Neuronal stem cell (in vitro differentiated cells): ENCODE measurements around the gene PFDN1.
"Not testable (repeated sequence)": the region's sequence is repeated elsewhere in the genome, so short reads cannot be mapped to it uniquely, and the experiment has no call there.

Experiments used
- DNase-seq: peaks from one replicate; pipeline ENCODE4 v3.0.0-alpha.2; 2013; ENCODE audit warnings: low spot score
- H2AFZ ChIP-seq: one replicate; pipeline ENCODE4 v1.6.1; 2013; ENCODE audit warnings: mild to moderate bottlenecking, low read length, inconsistent platforms
- H2AK5ac ChIP-seq: 2 replicates; pipeline ENCODE4 v1.6.1; 2013; ENCODE audit warnings: low read depth, mild to moderate bottlenecking, inconsistent platforms, low read length, moderate library complexity, mixed read lengths
- H2BK120ac ChIP-seq: 2 replicates; pipeline ENCODE4 v1.6.1; 2013; ENCODE audit warnings: low read depth, mild to moderate bottlenecking, inconsistent platforms, low read length, moderate library complexity, mixed read lengths
- H2BK12ac ChIP-seq: one replicate; pipeline ENCODE4 v1.6.1; 2013; ENCODE audit warnings: low read length, inconsistent platforms
- H2BK15ac ChIP-seq: 2 replicates; pipeline ENCODE4 v1.6.1; 2013; ENCODE audit warnings: mild to moderate bottlenecking, low read length, inconsistent platforms, mixed read lengths
- H2BK5ac ChIP-seq: one replicate; pipeline ENCODE4 v1.6.1; 2013; ENCODE audit warnings: inconsistent platforms, mild to moderate bottlenecking, low read length, moderate library complexity
- H3K14ac ChIP-seq: one replicate; pipeline ENCODE4 v1.6.1; 2013; ENCODE audit warnings: low read length, inconsistent platforms
- H3K18ac ChIP-seq: 2 replicates; pipeline ENCODE4 v1.6.1; 2013; ENCODE audit warnings: low read length, inconsistent platforms
- H3K23ac ChIP-seq: 2 replicates; pipeline ENCODE4 v1.6.1; 2013; ENCODE audit warnings: low read depth, mild to moderate bottlenecking, mixed read lengths, low read length, inconsistent platforms; ENCODE audit not compliant: poor library complexity
- H3K27ac ChIP-seq: replicated peaks from 3 replicates; pipeline ENCODE4 v1.5.1; 2013; ENCODE audit warnings: low read length, inconsistent platforms
- H3K27me3 ChIP-seq, 3 experiments: 2 replicates each; pipeline ENCODE4 v1.6.1; 2013; ENCODE audit warnings: low read length in 3 of 3, mild to moderate bottlenecking in 2 of 3, inconsistent platforms in 1 of 3, low read depth in 1 of 3, mixed read lengths in 1 of 3, moderate library complexity in 1 of 3; ENCODE audit not compliant: control insufficient read depth in 3 of 3, insufficient read depth in 3 of 3
- H3K36me3 ChIP-seq, 2 donors: replicated peaks in 1 of 2; 2 replicates each; pipeline ENCODE4 v1.6.1; 2013; ENCODE audit warnings: low read length in 2 of 2; ENCODE audit not compliant: control insufficient read depth in 2 of 2, insufficient read depth in 2 of 2
- H3K4ac ChIP-seq: 2 replicates; pipeline ENCODE4 v1.6.1; 2013; ENCODE audit warnings: inconsistent platforms, mild to moderate bottlenecking, low read length, moderate library complexity
- H3K4me1 ChIP-seq, 2 donors: 1 replicate in 1 of 2; 2 replicates in 1 of 2; pipeline ENCODE4 v1.6.1; 2013; ENCODE audit warnings: low read length in 2 of 2, low read depth in 1 of 2; ENCODE audit not compliant: control insufficient read depth in 2 of 2, insufficient read depth in 1 of 2
- H3K4me2 ChIP-seq: one replicate; pipeline ENCODE4 v1.6.1; 2013; ENCODE audit warnings: mild to moderate bottlenecking, low read length, inconsistent platforms; ENCODE audit not compliant: insufficient read depth, poor library complexity, severe bottlenecking
- H3K4me3 ChIP-seq, 2 donors: 2 replicates each; pipeline ENCODE4 v1.5.1; 2013; ENCODE audit warnings: low read length in 2 of 2, mild to moderate bottlenecking in 2 of 2, inconsistent platforms in 1 of 2, moderate library complexity in 1 of 2
- H3K79me1 ChIP-seq: one replicate; pipeline ENCODE4 v1.6.1; 2013; ENCODE audit warnings: low read depth, mild to moderate bottlenecking, inconsistent platforms, low read length, moderate library complexity
- H3K9ac ChIP-seq: one replicate; pipeline ENCODE4 v1.6.1; 2013; ENCODE audit warnings: mild to moderate bottlenecking, low read depth, low read length, inconsistent platforms; ENCODE audit not compliant: poor library complexity
- H3K9me3 ChIP-seq, 2 donors: replicated peaks in 1 of 2; 2 replicates each; pipeline versions ENCODE3 to v1.6.1; 2013; ENCODE audit warnings: low read length in 2 of 2, mild to moderate bottlenecking in 2 of 2, inconsistent platforms in 1 of 2, low read depth in 1 of 2, mixed read lengths in 1 of 2, moderate library complexity in 1 of 2; ENCODE audit not compliant: control insufficient read depth in 2 of 2, insufficient read depth in 1 of 2
- H4K8ac ChIP-seq: one replicate; pipeline ENCODE4 v1.6.1; 2013; ENCODE audit warnings: low read depth, mild to moderate bottlenecking, inconsistent platforms, low read length, moderate library complexity
- H4K91ac ChIP-seq: one replicate; pipeline ENCODE4 v1.6.1; 2013; ENCODE audit warnings: low read length, low read depth, mild to moderate bottlenecking, inconsistent platforms; ENCODE audit not compliant: poor library complexity
- WGBS, 2 donors: extraction: QIAGEN DNeasy Blood & Tissue Kit; methylation state at CpG; one replicate each; pipeline ENCODE4 v1.1.7; 2013; ENCODE audit warnings: missing lambda C conversion rate in 2 of 2, mixed read lengths in 1 of 2; ENCODE audit not compliant: insufficient read length in 2 of 2, insufficient replicate concordance in 1 of 2; ENCODE audit errors: extremely low coverage in 2 of 2; 5-methylcytosine and 5-hydroxymethylcytosine counted together

The PFDN1 gene

DNA sequence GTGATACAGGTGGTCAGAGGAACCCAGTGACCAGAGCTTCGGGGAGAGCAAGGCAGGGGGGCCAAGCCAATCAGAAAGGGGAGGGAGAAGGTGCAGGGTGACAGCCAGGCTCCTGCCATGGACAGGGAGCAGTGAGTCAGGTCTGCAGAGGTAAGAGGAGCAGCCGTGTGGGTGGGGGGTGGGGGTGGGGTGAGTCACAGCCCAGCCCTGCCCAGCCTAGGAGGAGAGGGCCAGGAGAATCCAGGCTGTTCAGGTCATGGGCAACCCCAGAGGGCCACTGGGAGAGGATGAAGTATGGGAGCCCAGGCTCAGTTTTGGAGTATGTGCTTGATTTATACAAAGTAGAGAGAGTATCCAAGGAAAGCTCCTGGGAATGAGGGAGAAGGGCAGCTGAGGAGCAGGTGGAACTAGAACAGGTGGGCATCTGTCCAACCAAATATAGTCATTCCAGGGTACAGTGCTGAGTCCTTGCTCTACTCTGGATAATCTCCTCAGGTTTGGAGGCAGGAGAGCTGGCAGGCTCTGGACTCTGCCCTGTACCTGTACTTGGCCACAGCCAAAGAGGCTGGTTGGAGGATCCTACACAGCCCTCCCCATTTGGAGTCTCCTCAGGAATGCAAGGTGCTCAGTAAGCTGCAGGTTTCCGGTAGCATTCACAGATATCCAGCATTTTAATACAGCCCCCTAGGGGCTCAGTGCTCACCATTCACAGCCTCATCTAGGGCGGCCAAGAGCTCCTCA is 42.0 kb upstream of the PFDN1 start:
- no peaks in the 10 kb centered on the region for H3K9me3 ChIP-seq
- no peak overlapping the region for H4K8ac ChIP-seq
- no peak overlapping the region for H3K14ac ChIP-seq
- H3K27me3 ChIP-seq = peaks cover 0 to 30% (median 0%) of the 10 kb centered on the region in 3 experiments
- H3K4me3 ChIP-seq = peak overlapping the region in 1 of 2 donors; percentile 10
- H2BK5ac ChIP-seq = no peak overlapping the region
- H3K79me1 ChIP-seq = no peaks in the 10 kb centered on the region
- no CpG with 5 or more reads among the region's 4 CpGs for WGBS, 2 donors
- no peak for DNase-seq
- no peak overlapping the region for H3K4me2 ChIP-seq
- no peak overlapping the region for H4K91ac ChIP-seq
- H3K18ac ChIP-seq = peak overlapping the region; percentile 51
- peaks cover 0 to 8% of the 10 kb centered on the region in 2 donors for H3K4me1 ChIP-seq
- no peak overlapping the region for H2BK12ac ChIP-seq
- H3K9ac ChIP-seq = no peak overlapping the region
- no peak overlapping the region for H2BK120ac ChIP-seq
- H3K36me3 ChIP-seq = peaks cover 0 to 2% of the 10 kb centered on the region in 2 donors
- H3K27ac ChIP-seq = no peak overlapping the region
- H3K4ac ChIP-seq = no peak overlapping the region
- no peak overlapping the region for H3K23ac ChIP-seq
- H2BK15ac ChIP-seq = no peak overlapping the region
- peak overlapping the region; percentile 99 for H2AFZ ChIP-seq
- H2AK5ac ChIP-seq = no peak overlapping the region

DNA sequence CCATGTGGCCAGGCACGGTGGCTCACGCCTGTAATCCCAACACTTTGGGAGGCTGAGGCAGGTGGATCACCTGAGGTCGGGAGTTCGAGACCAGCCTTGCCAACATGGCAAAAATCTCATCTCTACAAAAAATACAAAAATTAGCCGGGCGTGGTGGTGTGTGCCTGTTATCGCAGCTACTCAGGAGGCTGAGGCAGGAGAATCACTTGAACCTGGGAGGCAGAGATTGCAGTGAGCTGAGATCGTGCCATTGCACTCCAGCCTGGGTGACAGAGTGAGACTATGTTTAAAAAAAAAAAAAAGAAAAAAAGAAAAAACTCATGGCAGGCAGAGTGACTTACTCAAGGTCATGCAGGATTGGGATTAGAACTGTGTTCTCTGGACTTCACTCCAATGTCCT is 40.9 kb upstream of the PFDN1 start:
- not testable (repeated sequence) for H4K8ac ChIP-seq, H3K4me1 ChIP-seq, H4K91ac ChIP-seq, H3K4ac ChIP-seq, H3K79me1 ChIP-seq, DNase-seq, H3K36me3 ChIP-seq, H2AFZ ChIP-seq, H3K9ac ChIP-seq, H3K18ac ChIP-seq, H3K27ac ChIP-seq, H2BK5ac ChIP-seq, H2BK15ac ChIP-seq, H3K4me2 ChIP-seq, H2AK5ac ChIP-seq, H3K4me3 ChIP-seq, H3K14ac ChIP-seq, H2BK12ac ChIP-seq, H3K23ac ChIP-seq, H2BK120ac ChIP-seq, H3K9me3 ChIP-seq
- H3K27me3 ChIP-seq = peaks cover 0 to 21% (median 0%) of the 10 kb centered on the region in 3 experiments
- no CpG with 5 or more reads among the region's 8 CpGs for WGBS, 2 donors

DNA sequence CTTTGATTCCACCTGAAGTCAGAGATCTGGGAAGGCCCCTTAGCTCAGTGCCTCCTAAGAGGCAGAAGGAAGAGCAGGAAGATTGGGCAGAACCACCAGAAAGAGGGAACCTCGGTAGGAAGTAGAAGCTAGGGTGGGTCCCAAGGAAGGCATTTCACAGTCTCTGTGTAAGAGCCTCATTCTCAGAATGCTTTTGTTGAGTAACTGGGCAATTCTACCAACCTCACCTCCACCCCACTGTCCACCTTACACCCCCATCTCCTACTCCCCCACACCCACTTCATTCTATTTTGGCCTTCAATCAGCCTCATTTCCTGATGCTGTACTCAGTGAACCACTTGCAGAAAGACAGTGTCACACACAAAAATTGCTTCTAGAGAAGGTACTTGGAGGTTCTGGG is 40.0 kb upstream of the PFDN1 start:
- Histone ChIP-seq H3K27me3 (peaks cover 0 to 11% (median 0%) of the 10 kb centered on the region in 3 experiments), H3K79me1 (no peaks in the 10 kb centered on the region), H3K18ac (no peak overlapping the region), H3K14ac (no peak overlapping the region), H3K9me3 (no peaks in the 10 kb centered on the region), H3K27ac (no peak overlapping the region), H2BK15ac (no peak overlapping the region), H2AFZ (no peak overlapping the region), H4K91ac (no peak overlapping the region), H2BK5ac (no peak overlapping the region), H3K4me2 (no peak overlapping the region), H2AK5ac (no peak overlapping the region), H3K4ac (no peak overlapping the region), H3K4me1 (peaks cover 0 to 8% of the 10 kb centered on the region in 2 donors), H3K36me3 (peaks cover 0 to 2% of the 10 kb centered on the region in 2 donors), H3K9ac (no peak overlapping the region), H4K8ac (no peak overlapping the region), H3K4me3 (no peak overlapping the region), H3K23ac (no peak overlapping the region), H2BK12ac (no peak overlapping the region), H2BK120ac (no peak overlapping the region)
- no peak for DNase-seq
- no CpG with 5 or more reads among the region's 1 CpG for WGBS, 2 donors

DNA sequence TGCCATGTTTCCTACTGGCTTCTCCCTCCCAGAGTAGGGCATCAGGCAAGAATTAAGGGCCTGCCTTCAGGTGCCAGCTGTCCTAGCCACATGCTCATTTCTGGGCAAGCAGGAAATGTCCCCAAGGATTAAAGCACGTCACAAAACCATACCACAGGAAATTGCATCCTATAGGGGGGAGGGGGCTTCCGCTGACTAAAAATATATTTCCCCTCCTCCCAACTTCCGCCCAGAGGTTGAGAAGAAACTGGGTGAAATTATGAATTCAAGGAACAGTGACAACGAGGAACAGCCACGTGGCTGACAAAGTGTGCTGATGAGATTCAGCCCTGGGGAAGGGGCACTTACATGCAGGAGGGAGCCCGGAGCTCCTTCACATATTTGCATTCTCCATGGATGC is 39.4 kb upstream of the PFDN1 start:
- H3K18ac ChIP-seq = no peak overlapping the region
- no peak overlapping the region for H3K14ac ChIP-seq
- WGBS, 2 donors = no CpG with 5 or more reads among the region's 6 CpGs
- no peak overlapping the region for H3K4me2 ChIP-seq
- no peak overlapping the region for H4K91ac ChIP-seq
- H2BK15ac ChIP-seq = no peak overlapping the region
- peaks cover 0 to 8% of the 10 kb centered on the region in 2 donors for H3K4me1 ChIP-seq
- H3K27ac ChIP-seq = no peak overlapping the region
- no peak overlapping the region for H4K8ac ChIP-seq
- no peaks in the 10 kb centered on the region for H3K79me1 ChIP-seq
- H3K23ac ChIP-seq = no peak overlapping the region
- H3K4me3 ChIP-seq = no peak overlapping the region
- no peak overlapping the region for H2BK12ac ChIP-seq
- peaks cover 0 to 2% of the 10 kb centered on the region in 2 donors for H3K36me3 ChIP-seq
- H3K9me3 ChIP-seq = no peaks in the 10 kb centered on the region
- no peak overlapping the region for H2BK120ac ChIP-seq
- peaks cover 0 to 6% (median 0%) of the 10 kb centered on the region in 3 experiments for H3K27me3 ChIP-seq
- H3K9ac ChIP-seq = no peak overlapping the region
- H2AFZ ChIP-seq = no peak overlapping the region
- no peak overlapping the region for H2AK5ac ChIP-seq
- no peak overlapping the region for H2BK5ac ChIP-seq
- no peak overlapping the region for H3K4ac ChIP-seq
- DNase-seq = no peak
